Epidermal melanocyte (primary cell): Measurements from ENCODE around the gene IQGAP1.

Source experiments
- DNase-seq: peaks from one replicate; pipeline ENCODE4 v3.0.0; 2011; ENCODE audit warnings: low spot score; ENCODE audit not compliant: insufficient read length

IQGAP1 gene

DNA sequence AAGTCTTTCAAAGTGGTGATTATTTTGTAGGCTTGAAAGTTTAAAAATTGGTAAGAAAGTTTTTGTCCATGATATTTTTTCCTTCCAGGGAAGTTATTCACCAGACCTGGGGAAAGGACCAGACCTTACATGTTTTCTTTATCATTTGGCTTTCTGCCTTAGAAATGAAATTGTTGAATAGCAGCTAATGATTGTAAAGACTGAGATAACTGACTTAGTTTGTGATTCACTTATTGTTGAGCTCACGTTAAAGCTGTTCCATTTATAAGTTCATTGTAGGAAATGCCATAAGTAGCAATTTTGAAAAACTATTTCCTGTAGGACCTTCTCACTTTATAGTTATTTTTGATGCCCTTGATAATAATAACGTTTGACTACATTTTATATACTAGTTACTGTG, 51.9 kb downstream of the IQGAP1 start:
- DNase-seq: no peak

- no peak for DNase-seq
These were observed 53.0 kb downstream of the IQGAP1 start for GRCh38 chr15:90441027-90441426.

GRCh38 chr15:90442423-90442822, 54.4 kb downstream of the IQGAP1 start:
- no peak for DNase-seq

DNA sequence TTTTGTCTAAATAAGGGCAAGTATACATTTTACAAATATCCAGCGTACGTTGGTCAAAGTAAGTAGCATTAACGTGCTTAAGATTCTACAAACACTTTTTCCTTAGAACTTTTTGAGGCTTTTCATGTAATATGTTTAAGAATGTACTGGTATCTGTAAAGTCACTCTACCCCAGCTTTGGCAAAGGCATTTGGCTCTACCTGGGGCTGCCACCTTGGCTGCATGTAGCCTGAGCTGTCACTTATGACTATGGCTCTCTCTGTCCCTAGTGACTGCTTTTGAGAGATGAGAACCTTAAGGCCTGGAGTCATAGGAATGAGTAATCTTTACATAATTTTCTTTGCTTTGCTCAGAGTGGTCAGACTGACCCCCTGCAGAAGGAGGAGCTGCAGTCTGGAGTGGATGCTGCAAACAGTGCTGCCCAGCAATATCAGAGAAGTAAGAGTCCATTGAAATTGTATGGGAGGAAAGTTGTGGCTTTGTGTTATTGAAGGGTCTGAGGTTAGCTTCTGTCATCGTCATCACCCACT, 61.2 kb downstream of the IQGAP1 start:
- no peak for DNase-seq

- no peak for DNase-seq
These were observed 63.2 kb downstream of the IQGAP1 start for GRCh38 chr15:90451053-90451850.

DNA sequence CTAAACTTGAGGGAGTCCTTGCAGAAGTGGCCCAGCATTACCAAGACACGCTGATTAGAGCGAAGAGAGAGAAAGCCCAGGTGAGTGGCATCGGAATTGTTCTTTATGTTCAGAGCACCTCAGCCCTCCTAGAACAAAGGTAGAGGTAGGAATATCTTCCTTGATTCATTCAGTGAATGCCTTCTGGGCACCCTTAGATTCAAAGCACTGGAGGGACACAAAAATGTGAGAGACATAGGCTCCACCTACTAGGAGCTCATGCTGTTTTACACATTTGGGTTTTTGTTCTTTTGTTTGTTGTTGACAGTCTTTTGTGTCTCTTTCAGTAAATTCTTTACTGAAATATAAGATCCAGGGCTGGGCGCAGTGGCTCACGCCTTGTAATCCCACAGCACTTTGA, 68.2 kb downstream of the IQGAP1 start:
- no peak for DNase-seq

DNA sequence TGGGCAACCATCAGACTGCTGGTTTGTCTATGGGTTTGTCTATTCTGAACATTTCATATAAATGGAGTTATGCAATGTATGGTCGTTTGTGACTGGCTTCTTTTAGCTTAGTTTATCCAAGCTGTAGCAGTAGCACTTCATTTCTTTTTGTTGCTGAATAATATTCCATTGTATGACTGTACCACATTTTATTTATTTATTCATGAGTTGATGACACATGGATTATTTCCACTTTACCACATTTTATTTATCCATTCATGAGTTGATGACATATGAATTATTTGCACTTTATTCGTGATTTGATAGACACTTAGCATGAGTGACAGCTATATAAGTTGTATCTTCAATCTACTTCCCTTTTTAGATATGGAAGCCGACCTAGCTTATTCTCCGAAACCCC, 70.0 kb downstream of the IQGAP1 start:
- DNase-seq: no peak

- no peak for DNase-seq
These were observed 71.3 kb downstream of the IQGAP1 start for GRCh38 chr15:90459368-90459767.

DNA sequence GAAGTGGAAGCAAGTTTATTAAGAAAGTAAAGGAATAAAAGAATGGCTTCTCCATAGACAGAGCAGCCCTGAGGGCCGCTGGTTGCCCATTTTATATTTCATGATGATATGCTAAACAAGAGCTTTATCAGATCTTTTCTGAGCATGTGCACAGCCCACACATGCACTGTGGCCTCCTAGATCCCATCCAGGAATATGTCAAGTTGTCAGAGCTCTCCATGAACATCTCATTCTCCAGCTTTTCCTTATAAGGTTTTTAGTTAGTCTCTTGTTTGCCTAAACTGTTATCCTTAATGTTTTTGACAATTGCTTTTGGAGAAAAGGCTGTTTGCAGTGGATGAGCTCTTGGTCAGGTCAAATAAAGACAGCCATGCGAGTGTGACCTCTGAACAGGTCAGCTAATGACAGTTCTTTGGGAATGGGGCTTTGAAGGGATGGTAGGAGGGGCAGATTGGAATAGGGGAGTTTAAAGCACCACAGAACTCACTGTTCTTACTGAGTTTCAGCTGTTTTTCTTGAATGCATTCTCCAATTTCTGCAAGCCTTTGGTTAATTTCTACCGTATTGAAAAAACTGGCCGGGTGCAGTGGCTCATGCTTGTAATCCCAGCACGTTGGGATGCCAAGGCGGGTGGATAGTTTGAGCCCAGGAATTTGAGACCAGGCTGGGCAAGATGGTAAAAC, 72.2 kb downstream of the IQGAP1 start:
- no peak for DNase-seq

DNA sequence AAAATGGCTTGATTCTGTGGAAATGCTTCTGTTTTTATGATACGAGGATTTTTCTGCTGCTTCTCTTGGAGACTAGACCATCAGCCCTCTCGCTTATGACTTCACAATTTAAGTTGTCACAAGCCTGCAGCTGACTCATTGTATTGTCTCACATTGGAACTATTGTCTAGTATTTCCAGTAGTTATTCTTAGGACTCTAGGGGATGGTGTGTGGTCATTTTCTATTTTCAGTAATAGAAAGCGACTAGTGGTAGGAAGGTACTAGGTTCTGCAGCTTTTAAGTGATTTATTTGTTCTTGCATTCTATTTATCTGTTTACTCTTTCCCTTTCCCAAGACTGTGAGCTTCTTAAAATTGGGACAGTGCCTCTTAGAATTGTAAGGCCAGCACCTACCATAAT, 75.3 kb downstream of the IQGAP1 start:
- DNase-seq: peak; percentile 19

GRCh38 chr15:90465140-90465929, 77.3 kb downstream of the IQGAP1 start:
- DNase-seq: no peak

GRCh38 chr15:90465930-90466567, 78.0 kb downstream of the IQGAP1 start:
- no peak for DNase-seq

DNA sequence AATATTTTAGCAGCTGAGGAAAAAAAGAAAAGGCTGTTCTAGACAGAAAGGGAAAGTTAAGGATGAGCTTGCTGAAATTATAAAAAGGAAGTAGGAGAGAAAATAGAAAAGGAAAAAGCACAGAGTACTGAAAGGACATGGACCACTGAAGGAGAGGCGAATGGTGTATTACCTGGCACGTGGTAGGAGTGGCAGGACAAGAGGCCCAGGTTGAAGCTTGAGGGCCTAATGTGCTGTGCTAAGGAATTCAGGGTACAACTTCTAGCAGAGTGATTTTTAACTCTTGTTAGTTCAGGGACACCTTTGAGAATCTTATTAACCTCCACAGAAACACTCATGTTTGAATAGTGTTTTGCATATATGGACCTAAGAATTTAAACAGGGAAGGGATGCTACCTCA, 81.7 kb downstream of the IQGAP1 start:
- DNase-seq: no peak

GRCh38 chr15:90470453-90470852, 82.4 kb downstream of the IQGAP1 start:
- no peak for DNase-seq

DNA sequence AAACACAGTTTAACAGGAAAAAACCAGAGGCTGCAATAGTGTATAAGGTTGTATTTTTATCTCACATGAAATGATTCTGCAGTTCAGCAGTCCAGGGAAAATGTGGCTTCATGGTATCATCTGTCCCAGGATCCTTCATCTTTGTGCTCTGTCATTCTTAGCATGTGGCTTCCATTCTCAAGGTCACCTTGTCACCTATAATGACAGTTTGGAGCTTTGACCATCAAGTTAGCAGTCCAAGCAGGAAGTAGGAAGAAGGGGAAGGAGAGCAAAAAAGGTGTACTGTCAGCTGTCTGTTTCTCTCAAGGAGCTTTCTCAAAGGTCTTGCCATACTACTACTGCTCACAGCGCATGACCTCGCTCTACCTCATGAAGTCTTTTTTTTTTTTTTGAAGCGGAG, 83.1 kb downstream of the IQGAP1 start:
- DNase-seq: no peak

- no peak for DNase-seq
These were observed 83.7 kb downstream of the IQGAP1 start for GRCh38 chr15:90471769-90472168.

DNA sequence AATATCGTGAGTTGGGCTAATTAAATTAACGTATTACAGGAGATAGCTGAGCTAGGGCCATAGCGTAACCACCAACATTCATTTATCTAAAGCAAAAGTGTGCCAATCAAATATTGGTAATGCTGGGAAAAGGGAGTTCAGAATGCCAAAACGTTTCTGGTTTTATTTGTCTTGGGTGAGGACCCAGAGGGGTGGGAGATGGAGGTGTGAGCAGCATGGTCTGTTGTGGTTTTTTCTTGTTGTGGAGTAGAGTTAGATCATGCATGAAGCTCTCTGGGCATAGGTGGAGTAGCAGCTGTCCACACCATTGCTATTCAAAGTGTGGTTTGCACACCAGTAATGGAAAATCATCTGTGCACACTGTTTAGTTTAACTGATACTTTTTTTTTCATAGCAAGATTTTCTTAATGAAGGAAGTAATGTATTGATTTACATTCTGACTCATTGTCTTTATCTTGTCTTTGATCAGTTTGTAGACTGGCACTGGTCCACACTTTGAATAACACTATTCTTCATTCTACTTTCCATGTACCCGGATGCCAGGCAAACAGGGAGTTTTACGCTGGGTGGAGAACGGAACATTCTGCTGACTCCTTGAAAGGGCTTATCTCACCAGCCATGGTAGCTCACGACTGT, 90.9 kb downstream of the IQGAP1 start:
- DNase-seq: no peak

DNA sequence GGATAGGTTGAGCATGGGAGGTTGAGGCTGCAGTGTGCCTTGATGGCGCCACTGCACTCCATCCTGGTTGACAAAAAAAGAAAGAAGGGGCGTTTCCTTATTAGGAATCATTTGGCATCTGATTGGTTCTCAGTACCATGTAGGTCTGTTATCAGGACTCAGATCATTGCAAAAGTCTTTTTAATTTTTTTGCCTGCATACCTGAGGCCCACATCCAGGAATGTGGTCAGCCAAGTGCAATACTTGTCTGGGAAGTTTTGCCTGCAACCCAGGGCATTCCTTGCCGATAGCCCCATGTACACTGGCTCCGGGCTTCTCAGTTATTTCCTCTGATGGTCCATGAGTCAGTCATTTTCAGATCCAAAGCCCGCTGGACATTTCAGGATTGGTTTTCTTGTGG, 91.6 kb downstream of the IQGAP1 start:
- DNase-seq: no peak

DNA sequence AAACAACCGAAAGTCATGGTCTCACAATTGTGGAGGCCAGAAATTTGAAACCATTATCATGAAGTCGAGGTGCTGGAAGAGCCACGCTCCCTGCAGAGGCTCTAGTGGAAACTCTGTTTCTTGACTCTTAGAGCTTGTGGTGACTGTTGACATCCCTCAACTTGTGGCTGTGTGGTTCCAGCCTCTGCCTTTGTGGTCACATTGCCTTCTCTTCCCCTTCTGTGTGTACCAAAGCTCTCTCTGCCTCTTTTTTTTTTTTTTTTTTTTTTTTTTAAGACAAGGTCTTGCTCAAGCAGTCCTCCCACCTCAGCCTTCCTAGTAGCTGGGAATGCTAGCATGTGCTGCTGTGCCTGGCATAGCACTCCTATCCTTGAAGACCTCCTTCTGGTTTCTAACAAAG, 93.0 kb downstream of the IQGAP1 start:
- DNase-seq: no peak

- no peak for DNase-seq
These were observed 94.3 kb downstream of the IQGAP1 start for GRCh38 chr15:90482124-90483011.
